ENCODE measurements around the gene TMEM132C.

The TMEM132C gene

DNA sequence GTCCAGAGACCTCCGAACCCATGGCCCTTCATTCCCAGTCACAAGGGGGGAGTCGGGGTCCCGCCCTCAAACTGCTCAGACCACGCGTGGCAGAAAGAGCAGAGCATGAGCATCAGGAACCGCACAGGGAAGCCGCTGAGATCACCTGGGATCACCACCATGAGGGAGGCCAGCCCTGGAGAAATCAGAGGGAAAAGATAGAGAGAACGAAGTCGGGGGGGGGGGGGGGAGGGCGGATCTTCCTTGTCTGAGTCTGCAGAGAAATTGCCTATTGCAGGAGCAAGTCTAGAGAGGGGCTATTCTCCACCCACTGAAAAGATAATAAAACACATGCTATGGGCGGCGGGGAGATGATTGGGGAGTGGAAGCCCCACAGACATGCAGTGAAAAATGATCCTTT, 884 bp upstream of the TMEM132C start:
- Mint-ChIP-seq H3K4me3 (no peak overlapping the region), H3K27ac (no peak overlapping the region), H3K4me1 (ENCODE audit: low read depth) (no peaks in the 10 kb centered on the region), H3K36me3 (ENCODE audit: low read depth) (no peaks in the 10 kb centered on the region), H3K27me3 (peaks cover 56% of the 10 kb centered on the region), H3K9me3 (peaks cover 7% of the 10 kb centered on the region)
- intact Hi-C loops (cut with micrococcal nuclease): no loop called here

DNA sequence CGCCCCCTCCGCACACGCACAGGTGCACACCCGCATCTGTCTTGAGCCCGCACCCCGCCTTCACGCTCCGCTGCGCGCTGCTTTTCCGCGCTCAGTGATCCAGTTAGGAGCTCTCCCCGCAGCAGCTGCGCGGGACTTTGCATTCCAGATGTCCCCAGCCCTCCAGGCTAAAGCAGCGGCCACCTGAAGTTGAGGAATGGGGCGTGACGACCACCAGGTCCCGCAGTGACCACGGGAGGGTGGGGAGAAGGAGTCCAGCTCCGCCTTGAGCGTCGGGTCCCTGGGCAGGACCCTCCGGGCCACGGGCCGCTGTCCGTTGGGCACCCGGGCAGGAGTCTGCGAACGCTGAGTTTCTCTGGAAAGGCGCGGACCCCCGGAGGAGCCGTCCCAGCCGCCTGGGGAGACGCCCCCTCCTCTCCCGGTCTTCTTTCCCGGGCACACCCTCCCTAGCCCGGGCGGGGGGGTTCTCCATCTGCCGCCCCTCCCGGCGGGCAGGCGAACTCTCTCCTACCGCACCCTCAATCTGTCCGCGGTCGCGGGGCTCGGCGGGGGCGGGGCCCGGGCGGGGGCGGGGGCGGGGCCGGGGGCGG, 334 bp upstream of the TMEM132C start:
- Mint-ChIP-seq H3K4me3 (no peak overlapping the region), H3K27me3 (peaks cover 56% of the 10 kb centered on the region)
- intact Hi-C loops (cut with micrococcal nuclease): no loop called here

GRCh38 chr12:128267651-128268378, 845 bp downstream of the TMEM132C start:
- Mint-ChIP-seq H3K4me3 (no peak overlapping the region), H3K4me1 (ENCODE audit: low read depth) (no peaks in the 10 kb centered on the region), H3K9me3 (peaks cover 7% of the 10 kb centered on the region), H3K27me3 (peaks cover 56% of the 10 kb centered on the region), H3K36me3 (ENCODE audit: low read depth) (no peaks in the 10 kb centered on the region), H3K27ac (no peak overlapping the region)
- intact Hi-C loops (cut with micrococcal nuclease): no loop called here

More for the DNA sequence above, 334 bp upstream of the TMEM132C start:
- Mint-ChIP-seq H3K9me3 (peaks cover 7% of the 10 kb centered on the region), H3K4me1 (ENCODE audit: low read depth) (no peaks in the 10 kb centered on the region), H3K27ac (no peak overlapping the region), H3K36me3 (ENCODE audit: low read depth) (no peaks in the 10 kb centered on the region)

DNA sequence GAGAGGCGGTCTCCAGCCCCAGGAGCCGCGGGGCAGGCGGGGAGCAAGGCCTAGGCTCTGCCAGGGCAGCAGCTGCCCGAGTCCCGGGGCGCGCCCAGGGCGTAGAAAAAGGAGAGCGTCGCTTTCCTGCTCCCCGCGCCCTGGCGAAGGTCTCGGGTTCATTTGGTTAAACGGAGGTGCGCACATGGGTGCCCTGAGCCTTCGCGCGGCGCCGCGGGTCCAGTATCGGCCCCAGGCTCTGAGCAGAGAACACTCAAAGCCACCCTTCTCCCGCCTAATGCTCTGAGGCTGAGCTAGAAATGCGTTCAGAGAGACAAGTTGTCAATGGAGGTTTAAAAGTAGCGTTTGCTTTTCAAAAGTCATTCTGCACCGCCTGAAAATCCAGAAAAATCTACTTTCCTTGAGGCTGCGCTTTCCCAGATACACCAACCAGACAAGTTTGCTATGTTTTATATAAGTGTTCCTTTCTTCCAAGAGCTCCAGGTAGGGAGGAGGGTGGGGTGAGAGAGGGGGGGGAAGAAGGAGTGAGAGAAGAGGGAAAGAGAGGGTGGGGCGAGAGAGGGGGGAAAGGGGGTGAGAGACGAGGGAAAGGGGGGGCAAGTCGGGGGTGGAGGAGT, 1.5 kb downstream of the TMEM132C start:
- Mint-ChIP-seq H3K4me3 (no peak overlapping the region), H3K36me3 (ENCODE audit: low read depth) (no peaks in the 10 kb centered on the region), H3K27ac (no peak overlapping the region), H3K9me3 (peaks cover 7% of the 10 kb centered on the region), H3K4me1 (ENCODE audit: low read depth) (no peaks in the 10 kb centered on the region), H3K27me3 (peaks cover 57% of the 10 kb centered on the region)
- intact Hi-C loops (cut with micrococcal nuclease): no loop called here

- intact Hi-C loops (cut with micrococcal nuclease): no loop called here
- peaks cover 3% of the 10 kb centered on the region for H3K9me3 Mint-ChIP-seq
- H3K4me1 Mint-ChIP-seq (ENCODE audit: low read depth): no peaks in the 10 kb centered on the region
- H3K4me3 Mint-ChIP-seq: no peak overlapping the region
- H3K36me3 Mint-ChIP-seq (ENCODE audit: low read depth): no peaks in the 10 kb centered on the region
- H3K27ac Mint-ChIP-seq: no peak overlapping the region
- H3K27me3 Mint-ChIP-seq: peaks cover 56% of the 10 kb centered on the region
Measured at GRCh38 chr12:128269181-128269591, 2.2 kb downstream of the TMEM132C start.

DNA sequence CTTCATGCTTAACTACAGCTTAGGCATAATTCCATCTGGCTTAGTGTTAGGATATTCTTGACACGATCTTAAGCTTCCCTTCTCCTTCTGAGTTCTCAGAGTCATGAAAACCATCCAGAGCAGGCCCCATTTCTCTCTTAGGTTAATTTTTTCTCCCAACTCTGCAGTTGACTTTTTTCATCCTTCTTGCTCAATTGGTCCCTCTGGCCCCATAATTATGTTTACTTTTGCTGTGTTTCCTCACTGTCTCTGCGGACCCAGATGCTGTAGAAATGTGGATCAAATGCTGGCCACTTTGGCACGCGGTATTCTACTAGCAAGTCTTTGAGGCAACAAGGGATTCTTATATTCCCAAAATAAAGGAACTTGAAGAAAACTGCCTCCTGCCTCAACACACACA, 9.5 kb downstream of the TMEM132C start:
- Mint-ChIP-seq H3K4me1 (ENCODE audit: low read depth) (no peaks in the 10 kb centered on the region), H3K4me3 (no peak overlapping the region), H3K27ac (no peak overlapping the region), H3K27me3 (peaks cover 2% of the 10 kb centered on the region), H3K9me3 (peaks cover 11% of the 10 kb centered on the region), H3K36me3 (ENCODE audit: low read depth) (no peaks in the 10 kb centered on the region)
- intact Hi-C loops (cut with micrococcal nuclease): no loop called here

GRCh38 chr12:128286970-128287369, 20.0 kb downstream of the TMEM132C start:
- H3K36me3 Mint-ChIP-seq (ENCODE audit: low read depth): no peaks in the 10 kb centered on the region
- no peaks in the 10 kb centered on the region for H3K27me3 Mint-ChIP-seq
- no peak overlapping the region for H3K27ac Mint-ChIP-seq
- H3K4me3 Mint-ChIP-seq: no peak overlapping the region
- H3K9me3 Mint-ChIP-seq: peaks cover 9% of the 10 kb centered on the region
- intact Hi-C loops (cut with micrococcal nuclease): no loop called here
- no peaks in the 10 kb centered on the region for H3K4me1 Mint-ChIP-seq (ENCODE audit: low read depth)

DNA sequence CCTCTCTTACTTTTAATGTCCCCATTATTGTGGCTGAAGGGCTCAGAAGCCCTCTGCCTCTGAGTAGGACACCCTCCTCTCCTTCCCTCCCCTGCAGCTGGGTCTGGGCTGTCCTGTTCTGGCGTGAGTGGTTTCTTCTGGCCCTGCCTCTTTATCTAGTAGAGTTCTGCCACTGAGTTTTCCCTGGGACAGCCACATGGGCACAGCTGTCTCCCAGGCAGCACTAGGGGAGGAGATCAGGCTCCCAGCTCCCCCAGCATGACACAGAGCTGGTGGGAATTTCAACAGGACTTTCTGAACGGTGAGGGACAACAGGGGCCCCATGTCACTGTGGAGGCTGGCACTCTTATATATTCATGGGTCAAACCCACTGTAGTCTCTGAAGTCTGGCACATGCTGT, 21.4 kb downstream of the TMEM132C start:
- H3K27ac Mint-ChIP-seq: no peak overlapping the region
- no peaks in the 10 kb centered on the region for H3K4me1 Mint-ChIP-seq (ENCODE audit: low read depth)
- H3K36me3 Mint-ChIP-seq (ENCODE audit: low read depth): no peaks in the 10 kb centered on the region
- intact Hi-C loops (cut with micrococcal nuclease): no loop called here
- H3K4me3 Mint-ChIP-seq: no peak overlapping the region
- peaks cover 5% of the 10 kb centered on the region for H3K9me3 Mint-ChIP-seq
- no peaks in the 10 kb centered on the region for H3K27me3 Mint-ChIP-seq

GRCh38 chr12:128288896-128289295, 21.9 kb downstream of the TMEM132C start:
- no peaks in the 10 kb centered on the region for H3K4me1 Mint-ChIP-seq (ENCODE audit: low read depth)
- H3K4me3 Mint-ChIP-seq: no peak overlapping the region
- intact Hi-C loops (cut with micrococcal nuclease): no loop called here
- H3K27me3 Mint-ChIP-seq: no peaks in the 10 kb centered on the region
- H3K27ac Mint-ChIP-seq: no peak overlapping the region
- H3K36me3 Mint-ChIP-seq (ENCODE audit: low read depth): no peaks in the 10 kb centered on the region
- no peaks in the 10 kb centered on the region for H3K9me3 Mint-ChIP-seq

DNA sequence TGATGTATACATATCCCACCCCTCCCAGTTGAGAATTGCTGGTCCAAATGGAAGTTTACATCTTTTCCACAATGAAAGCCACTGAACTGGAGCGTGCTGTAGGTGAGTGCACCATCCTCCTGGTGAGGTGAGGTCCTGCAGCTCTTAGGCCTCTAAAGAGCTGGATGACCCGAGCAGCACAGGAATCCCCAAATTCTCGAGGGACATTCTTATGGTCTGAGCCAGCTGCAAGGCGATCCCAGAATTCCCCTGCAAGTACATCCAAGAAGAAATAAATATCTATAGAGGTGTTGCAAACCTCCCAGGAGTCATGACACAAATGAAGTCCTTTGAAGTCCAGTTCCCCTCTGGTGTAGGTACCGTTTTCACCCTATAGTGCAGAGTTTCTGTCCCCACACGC, 24.0 kb downstream of the TMEM132C start:
- no peaks in the 10 kb centered on the region for H3K27me3 Mint-ChIP-seq
- no peaks in the 10 kb centered on the region for H3K4me1 Mint-ChIP-seq (ENCODE audit: low read depth)
- intact Hi-C loops (cut with micrococcal nuclease): no loop called here
- no peaks in the 10 kb centered on the region for H3K9me3 Mint-ChIP-seq
- H3K36me3 Mint-ChIP-seq (ENCODE audit: low read depth): no peaks in the 10 kb centered on the region
- H3K4me3 Mint-ChIP-seq: no peak overlapping the region
- no peak overlapping the region for H3K27ac Mint-ChIP-seq

- no peaks in the 10 kb centered on the region for H3K27me3 Mint-ChIP-seq
- H3K9me3 Mint-ChIP-seq: peaks cover 10% of the 10 kb centered on the region
- H3K4me3 Mint-ChIP-seq: no peak overlapping the region
- no peaks in the 10 kb centered on the region for H3K36me3 Mint-ChIP-seq (ENCODE audit: low read depth)
- intact Hi-C loops (cut with micrococcal nuclease): no loop called here
- no peaks in the 10 kb centered on the region for H3K4me1 Mint-ChIP-seq (ENCODE audit: low read depth)
- H3K27ac Mint-ChIP-seq: no peak overlapping the region
Measured at GRCh38 chr12:128298091-128298748, 31.2 kb downstream of the TMEM132C start.

DNA sequence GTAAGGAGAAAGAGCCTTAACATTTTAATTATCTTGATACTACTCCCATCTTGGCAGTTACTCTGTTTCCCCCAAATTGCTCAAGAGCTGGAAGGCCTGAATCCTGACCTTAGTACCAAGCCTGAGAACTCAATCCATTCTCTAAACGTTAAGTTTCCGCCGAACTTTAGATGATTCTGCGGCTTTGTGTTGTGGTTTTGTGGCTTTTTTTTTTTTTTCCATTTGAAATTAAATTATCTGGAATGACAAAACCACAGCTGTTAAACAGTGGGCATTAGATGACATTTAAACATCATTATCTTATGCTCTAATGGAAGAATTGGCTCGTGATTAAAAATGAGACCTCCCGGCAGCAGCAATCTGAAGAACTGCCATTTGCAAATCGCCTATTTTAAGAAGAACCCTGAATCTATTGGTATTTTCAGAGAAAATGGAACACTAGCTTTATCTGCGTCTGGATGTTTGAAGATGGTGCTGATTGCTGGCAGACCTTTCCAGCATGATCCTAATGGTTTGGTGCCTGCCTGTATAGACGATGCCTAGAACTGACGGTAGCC, 38.4 kb downstream of the TMEM132C start:
- no peak overlapping the region for H3K27ac Mint-ChIP-seq
- H3K36me3 Mint-ChIP-seq (ENCODE audit: low read depth): no peaks in the 10 kb centered on the region
- H3K4me1 Mint-ChIP-seq (ENCODE audit: low read depth): no peaks in the 10 kb centered on the region
- H3K9me3 Mint-ChIP-seq: peaks cover 21% of the 10 kb centered on the region
- intact Hi-C loops (cut with micrococcal nuclease): no loop called here
- H3K27me3 Mint-ChIP-seq: no peaks in the 10 kb centered on the region
- H3K4me3 Mint-ChIP-seq: no peak overlapping the region

- Mint-ChIP-seq H3K27me3 (no peaks in the 10 kb centered on the region), H3K27ac (no peak overlapping the region), H3K9me3 (peaks cover 25% of the 10 kb centered on the region), H3K4me1 (ENCODE audit: low read depth) (no peaks in the 10 kb centered on the region), H3K4me3 (no peak overlapping the region), H3K36me3 (ENCODE audit: low read depth) (no peaks in the 10 kb centered on the region)
- intact Hi-C loops (cut with micrococcal nuclease): no loop called here
Measured at GRCh38 chr12:128307791-128308190, 40.8 kb downstream of the TMEM132C start.

DNA sequence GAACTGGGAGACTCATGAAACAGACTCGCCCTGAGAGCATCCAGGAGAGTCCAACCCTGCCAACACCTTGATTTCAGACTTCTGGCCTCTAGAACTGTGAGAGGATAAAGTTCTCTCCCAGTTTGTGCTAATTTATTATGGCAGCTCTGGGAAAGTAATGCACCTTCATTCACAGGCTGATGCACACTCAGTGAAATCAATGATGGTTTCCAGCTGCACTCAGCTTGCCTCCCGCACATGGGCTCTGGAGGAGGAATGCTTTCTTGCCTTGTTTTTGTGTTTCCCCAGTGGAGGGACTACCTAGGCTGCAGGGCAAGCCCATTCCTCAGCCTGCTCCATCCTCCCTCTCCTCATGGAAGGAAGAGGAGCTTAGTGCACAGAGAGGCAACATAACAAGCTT, 45.7 kb downstream of the TMEM132C start:
- no peaks in the 10 kb centered on the region for H3K4me1 Mint-ChIP-seq (ENCODE audit: low read depth)
- no peaks in the 10 kb centered on the region for H3K27me3 Mint-ChIP-seq
- intact Hi-C loops (cut with micrococcal nuclease): no loop called here
- no peak overlapping the region for H3K27ac Mint-ChIP-seq
- peaks cover 17% of the 10 kb centered on the region for H3K9me3 Mint-ChIP-seq
- no peak overlapping the region for H3K4me3 Mint-ChIP-seq
- no peaks in the 10 kb centered on the region for H3K36me3 Mint-ChIP-seq (ENCODE audit: low read depth)

Data from dendritic cell treated with granulocyte-macrophage colony-stimulating factor and Interleukin-4, amounts not matched to agents 40 ng/mL and 50 ng/mL, for 4 days (primary cell).